GM21367 (cell line): ENCODE measurements around the gene DUSP6.

ENCODE experiments used
- ATAC-seq: cut with Tn5 transposase; IDR thresholded peaks from one replicate; pipeline ENCODE4 v1.9.1; 2021; ENCODE audit not compliant: unreplicated experiment

The DUSP6 gene

GRCh38 chr12:89352492-89353187 is at the start of gene DUSP6:
Gene DUSP6 (minus strand): TSS chr12:89352501. CDS start chr12:89352039, 462 bp downstream.
- ATAC-seq: no peak

GRCh38 chr12:89401433-89402058 is 49.2 kb upstream of the DUSP6 start:
- ATAC-seq: no peak

- ATAC-seq: no peak
Measured at GRCh38 chr12:89400415-89400814, 48.1 kb upstream of the DUSP6 start.

DNA sequence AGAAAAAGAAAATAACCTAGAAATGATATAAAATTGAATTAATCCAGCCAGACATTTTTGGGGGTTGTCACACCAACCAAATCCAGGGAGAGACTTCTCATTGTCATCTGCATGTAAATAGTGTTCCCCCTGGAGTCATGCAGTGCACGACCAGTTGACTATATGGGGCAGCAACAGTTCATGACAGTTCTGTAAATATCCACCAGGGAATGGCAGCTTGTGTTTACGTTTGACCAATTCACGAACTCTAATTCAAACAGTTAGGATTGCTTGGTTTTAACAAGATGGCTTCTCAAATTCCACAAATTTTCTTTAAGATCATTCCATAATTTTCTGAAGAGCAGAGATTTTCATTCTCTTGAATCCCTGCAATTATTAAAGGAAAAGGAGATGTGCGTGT is 43.4 kb upstream of the DUSP6 start:
- ATAC-seq: no peak

- ATAC-seq: no peak
Measured at GRCh38 chr12:89393551-89394121, 41.3 kb upstream of the DUSP6 start.

DNA sequence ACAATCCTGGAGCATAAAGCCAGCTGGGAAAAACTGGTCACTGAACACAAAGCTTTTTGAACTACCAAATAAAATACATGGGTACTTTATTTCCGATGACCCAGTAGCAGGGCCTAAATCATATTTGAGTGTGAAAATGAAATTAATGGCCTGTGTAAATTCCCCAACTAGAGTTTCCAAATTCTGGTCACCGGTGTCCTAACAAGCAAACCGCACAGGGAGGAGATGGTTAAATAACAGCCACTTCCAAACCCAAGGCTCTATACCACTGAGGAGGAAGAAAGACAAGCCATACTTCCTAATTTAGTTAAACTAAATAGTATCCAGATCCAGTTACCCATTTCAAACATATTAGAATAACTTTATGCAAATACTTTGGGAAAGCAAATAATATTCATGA is 40.1 kb upstream of the DUSP6 start:
- no peak for ATAC-seq

DNA sequence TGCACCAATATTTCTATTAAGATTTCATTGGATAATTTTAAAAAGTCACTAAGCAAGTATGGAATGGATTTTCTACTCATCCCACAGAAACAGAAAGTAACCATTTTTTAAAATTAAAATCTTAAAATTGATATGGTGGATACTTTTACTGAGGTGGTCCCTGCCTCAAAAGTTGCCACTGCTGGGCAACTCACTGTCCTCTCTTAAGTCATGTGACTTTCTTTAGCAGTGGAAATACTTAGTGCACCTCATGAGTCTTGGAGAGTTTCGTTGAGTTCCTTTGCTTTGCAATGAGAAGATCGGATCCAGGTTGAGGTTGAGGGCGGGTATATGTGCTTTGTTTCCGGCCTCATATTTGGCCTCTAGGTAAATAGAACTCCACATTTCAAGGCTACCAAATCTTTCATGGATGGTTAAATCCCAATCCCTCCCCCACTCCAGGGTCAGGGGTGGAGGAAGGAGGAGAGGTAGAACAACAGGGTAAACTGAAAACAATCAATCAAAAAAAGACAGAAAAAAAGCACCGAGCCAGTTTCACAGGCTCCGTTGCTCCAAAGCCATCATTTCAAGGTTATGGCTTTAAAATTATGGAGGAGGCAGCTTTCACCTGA is 39.5 kb upstream of the DUSP6 start:
- no peak for ATAC-seq

GRCh38 chr12:89390802-89391673 is 38.7 kb upstream of the DUSP6 start:
- ATAC-seq: no peak

DNA sequence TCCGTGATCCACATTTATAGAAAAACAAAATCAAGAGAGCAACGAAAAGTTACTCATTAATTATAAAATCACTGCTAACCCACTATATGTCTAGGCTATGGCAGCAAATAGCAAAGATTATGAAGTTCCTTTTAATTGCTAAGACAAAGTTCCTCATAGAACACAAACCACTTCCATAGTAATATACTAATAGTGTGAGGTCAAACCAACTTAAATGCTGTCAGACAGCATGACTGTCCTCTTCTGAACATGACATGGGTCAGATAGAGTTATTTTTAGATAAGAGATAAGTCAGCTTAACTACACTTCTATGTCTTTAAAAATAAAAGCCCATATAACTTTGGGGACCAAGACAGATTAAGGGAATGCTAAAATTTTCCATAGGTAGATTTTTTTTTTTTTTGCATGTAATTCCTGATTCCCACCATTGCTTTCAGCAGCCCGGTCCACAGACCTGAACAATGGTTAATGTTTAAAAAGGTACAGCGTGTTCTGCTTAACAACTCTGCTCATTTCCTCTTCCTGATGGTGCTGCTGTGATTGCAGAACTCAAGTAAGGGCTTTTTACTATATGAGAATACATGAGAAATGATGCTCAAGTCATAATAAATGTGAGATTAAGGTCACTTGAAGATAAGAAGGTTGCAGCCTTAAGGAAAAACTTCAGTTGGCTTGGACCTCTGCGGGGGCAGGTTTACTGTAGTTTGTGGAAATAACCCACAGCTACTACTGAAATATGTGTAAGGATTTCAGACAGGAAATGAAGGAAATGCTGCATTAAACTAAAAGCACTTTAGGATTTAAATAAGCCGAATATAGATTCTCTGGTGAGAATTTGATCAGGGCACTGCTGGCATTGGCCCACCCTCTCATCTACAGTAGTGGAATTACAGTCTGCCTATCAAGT is 37.7 kb upstream of the DUSP6 start:
- no peak for ATAC-seq

DNA sequence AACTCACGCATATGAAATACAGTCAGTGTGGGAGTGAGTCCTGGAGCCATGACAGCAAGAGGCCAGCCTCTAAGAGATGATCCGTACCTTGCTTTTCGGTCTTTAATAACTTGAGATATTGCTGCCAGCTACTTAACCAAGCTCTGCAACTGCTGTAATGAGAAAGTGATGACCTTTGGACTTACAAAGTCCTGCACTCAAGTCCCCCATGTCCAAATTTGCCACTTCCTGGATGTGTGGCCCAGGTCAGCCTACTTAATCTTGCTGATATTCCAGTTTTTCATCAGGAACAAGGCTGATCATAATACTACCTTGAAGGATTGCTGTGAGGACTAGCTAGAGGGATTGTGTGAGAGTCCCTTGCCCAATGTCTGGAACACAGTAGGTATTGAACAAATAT is 33.8 kb upstream of the DUSP6 start:
- ATAC-seq: no peak

DNA sequence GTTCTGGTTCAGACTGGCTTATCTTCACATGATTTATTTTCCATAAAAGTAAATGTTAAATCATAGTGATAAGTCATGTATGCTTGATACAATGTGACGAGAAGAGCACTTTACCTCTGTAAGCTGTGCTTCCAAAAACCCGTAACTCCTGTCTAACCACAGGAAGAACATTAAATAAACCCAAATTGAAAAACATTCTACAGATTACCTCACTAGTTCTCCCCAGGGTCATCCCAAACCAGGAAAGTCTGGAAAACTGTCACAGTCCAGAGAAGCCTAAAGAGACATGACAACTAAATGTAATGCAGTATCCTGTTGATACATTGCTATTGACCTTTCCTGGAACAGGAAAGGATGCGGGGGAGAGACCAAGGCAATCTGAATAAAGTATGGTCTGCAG is 32.5 kb upstream of the DUSP6 start:
- no peak for ATAC-seq

DNA sequence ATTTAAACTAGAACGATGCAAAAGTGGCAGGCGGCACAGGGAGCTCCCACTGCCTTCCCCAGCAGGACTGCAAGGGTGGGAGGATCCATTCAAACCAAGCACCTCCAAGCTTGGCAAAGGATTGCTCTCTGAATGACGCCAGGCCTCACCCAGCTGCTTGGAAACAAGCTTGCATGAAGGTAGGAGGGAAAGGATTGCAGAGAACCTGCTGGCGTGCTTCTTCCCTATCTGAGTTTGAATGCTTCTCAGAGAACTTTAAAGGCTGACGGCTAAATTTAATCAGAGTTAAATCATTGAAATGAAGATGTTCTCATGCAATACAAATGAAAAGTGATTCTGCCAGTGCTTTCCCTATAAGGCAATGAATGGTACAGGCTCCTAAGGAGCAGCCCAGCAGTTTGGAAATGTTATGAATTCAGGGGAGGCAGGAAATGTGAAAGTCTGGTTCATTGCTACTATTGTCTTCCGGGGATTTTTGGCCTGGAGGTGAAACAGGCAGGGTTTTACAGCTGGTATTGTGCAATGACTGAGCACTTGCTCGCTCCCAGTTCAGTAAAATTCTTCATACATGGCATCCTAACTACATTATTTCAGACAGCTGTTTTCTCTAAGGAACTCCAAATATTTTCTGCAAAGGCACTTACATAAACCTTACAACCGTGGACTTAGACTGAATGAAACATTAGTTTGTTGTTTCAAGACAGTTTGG is 31.9 kb upstream of the DUSP6 start:
- ATAC-seq: no peak

GRCh38 chr12:89383235-89384049 is 31.1 kb upstream of the DUSP6 start:
- no peak for ATAC-seq

- ATAC-seq: no peak
Measured at GRCh38 chr12:89382328-89382727, 30.0 kb upstream of the DUSP6 start.

- no peak for ATAC-seq
Measured at GRCh38 chr12:89379839-89380467, 27.7 kb upstream of the DUSP6 start.

- ATAC-seq: no peak
Measured at GRCh38 chr12:89379148-89379838, 27.0 kb upstream of the DUSP6 start.

GRCh38 chr12:89376844-89377243 is 24.5 kb upstream of the DUSP6 start:
- ATAC-seq: no peak

- no peak for ATAC-seq
Measured at GRCh38 chr12:89376202-89376529, 23.9 kb upstream of the DUSP6 start.
